Stomach smooth muscle (tissue), 2 donors: ENCODE data around the gene MILR1.
"Not testable (repeated sequence)": the region's sequence is repeated elsewhere in the genome, so short reads cannot be mapped to it uniquely, and the experiment has no call there.

Experiments used
- H3K27ac ChIP-seq: one replicate; pipeline ENCODE4 v1.7.0; 2013; ENCODE audit warnings: mild to moderate bottlenecking, low read length, inconsistent platforms
- H3K27me3 ChIP-seq, 2 donors: one replicate each; pipeline ENCODE4 v1.7.0; 2013; ENCODE audit warnings: low read length in 2 of 2; ENCODE audit not compliant: insufficient read depth in 2 of 2, control insufficient read depth in 1 of 2
- H3K36me3 ChIP-seq, 2 donors: one replicate each; pipeline ENCODE4 v1.7.0; 2013; ENCODE audit warnings: low read length in 2 of 2; ENCODE audit not compliant: control insufficient read depth in 2 of 2, insufficient read depth in 2 of 2
- H3K4me1 ChIP-seq: one replicate; pipeline ENCODE4 v1.7.0; 2013; ENCODE audit warnings: low read length; ENCODE audit not compliant: control insufficient read depth, insufficient read depth
- H3K4me3 ChIP-seq, 2 donors: one replicate each; pipeline ENCODE4 v1.7.0; 2013; ENCODE audit warnings: low read length in 2 of 2
- H3K9ac ChIP-seq, 2 donors: one replicate each; pipeline ENCODE4 v1.7.0; 2013; ENCODE audit warnings: low read length in 2 of 2, mild to moderate bottlenecking in 1 of 2
- H3K9me3 ChIP-seq, 2 donors: one replicate each; pipeline ENCODE4 v1.7.0; 2013; ENCODE audit warnings: low read length in 2 of 2; ENCODE audit not compliant: control insufficient read depth in 2 of 2
- donor health status: healthy.
- donor health status: Pancreatic carcinoma.

Gene MILR1

GRCh38 chr17:64495300-64495699, 46.4 kb downstream of the MILR1 start:
- peak overlapping the region in 1 of 2 donors; percentile 3 for H3K4me3 ChIP-seq

GRCh38 chr17:64496348-64496785, 47.5 kb downstream of the MILR1 start:
- H3K4me3 ChIP-seq: peak overlapping the region; percentile 88

More at GRCh38 chr17:64495300-64495699, 46.4 kb downstream of the MILR1 start:
- H3K27ac ChIP-seq, H3K9me3 ChIP-seq, H3K27me3 ChIP-seq, H3K9ac ChIP-seq: not testable (repeated sequence)
- Histone ChIP-seq H3K36me3 (peaks cover 22% of the 10 kb centered on the region in 2 donors), H3K4me1 (peaks cover 16% of the 10 kb centered on the region)

GRCh38 chr17:64496786-64497564, 48.1 kb downstream of the MILR1 start, which contains the start of gene POLG2:
Gene POLG2, minus strand, starts transcription at chr17:64497054. Its CDS starts 86 bp downstream, at chr17:64496968.
- H3K27me3 ChIP-seq: no peaks in the 10 kb centered on the region
- peaks cover 32 to 35% of the 10 kb centered on the region in 2 donors for H3K36me3 ChIP-seq
- H3K27ac ChIP-seq: peak within 1 kb of the TSS; percentile 71
- H3K9me3 ChIP-seq: no peaks in the 10 kb centered on the region
- H3K4me3 ChIP-seq: peak within 1 kb of the TSS; percentile 88
- peaks cover 21% of the 10 kb centered on the region for H3K4me1 ChIP-seq
- H3K9ac ChIP-seq: peak within 1 kb of the TSS; percentile 63 to 86

More at GRCh38 chr17:64496348-64496785, 47.5 kb downstream of the MILR1 start:
- Histone ChIP-seq H3K9me3 (no peaks in the 10 kb centered on the region), H3K27ac (peak overlapping the region; percentile 71), H3K36me3 (peaks cover 27 to 29% of the 10 kb centered on the region in 2 donors), H3K9ac (peak overlapping the region; percentile 63 to 75), H3K4me1 (peaks cover 17% of the 10 kb centered on the region), H3K27me3 (no peaks in the 10 kb centered on the region)

- Histone ChIP-seq H3K27me3 (no peaks in the 10 kb centered on the region), H3K9ac (peak overlapping the region; percentile 46 to 86), H3K9me3 (no peaks in the 10 kb centered on the region), H3K4me3 (peak overlapping the region; percentile 88), H3K4me1 (peaks cover 24% of the 10 kb centered on the region), H3K36me3 (peaks cover 38 to 41% of the 10 kb centered on the region in 2 donors), H3K27ac (peak overlapping the region; percentile 71)
These were observed 48.7 kb downstream of the MILR1 start for GRCh38 chr17:64497565-64498035.

GRCh38 chr17:64498308-64499203, 49.6 kb downstream of the MILR1 start:
- peaks cover 30% of the 10 kb centered on the region for H3K4me1 ChIP-seq
- H3K27ac ChIP-seq: no peak overlapping the region
- H3K9me3 ChIP-seq: no peaks in the 10 kb centered on the region
- no peaks in the 10 kb centered on the region for H3K27me3 ChIP-seq
- H3K4me3 ChIP-seq: no peak overlapping the region
- no peak overlapping the region for H3K9ac ChIP-seq
- H3K36me3 ChIP-seq: peaks cover 45 to 51% of the 10 kb centered on the region in 2 donors

- Histone ChIP-seq H3K4me1 (peaks cover 39% of the 10 kb centered on the region), H3K36me3 (peaks cover 51 to 64% of the 10 kb centered on the region in 2 donors), H3K27ac (no peak overlapping the region)
These were observed 51.0 kb downstream of the MILR1 start for GRCh38 chr17:64499805-64500486.

GRCh38 chr17:64500487-64500859, 51.6 kb downstream of the MILR1 start:
- Histone ChIP-seq H3K9ac (no peak overlapping the region), H3K27ac (no peak overlapping the region), H3K36me3 (peaks cover 51 to 67% of the 10 kb centered on the region in 2 donors), H3K9me3 (no peaks in the 10 kb centered on the region), H3K4me3 (no peak overlapping the region), H3K27me3 (no peaks in the 10 kb centered on the region), H3K4me1 (peaks cover 39% of the 10 kb centered on the region)

More at GRCh38 chr17:64499805-64500486, 51.0 kb downstream of the MILR1 start:
- H3K9me3 ChIP-seq: no peaks in the 10 kb centered on the region
- H3K4me3 ChIP-seq: no peak overlapping the region
- H3K27me3 ChIP-seq: no peaks in the 10 kb centered on the region
- no peak overlapping the region for H3K9ac ChIP-seq

GRCh38 chr17:64500862-64501765, 52.2 kb downstream of the MILR1 start:
- Histone ChIP-seq H3K4me3 (no peak overlapping the region), H3K27ac (no peak overlapping the region), H3K4me1 (peaks cover 35% of the 10 kb centered on the region), H3K27me3 (no peaks in the 10 kb centered on the region), H3K9me3 (no peaks in the 10 kb centered on the region), H3K9ac (no peak overlapping the region), H3K36me3 (peaks cover 51 to 67% of the 10 kb centered on the region in 2 donors)

GRCh38 chr17:64502021-64502420, 53.1 kb downstream of the MILR1 start:
- no peak overlapping the region for H3K9ac ChIP-seq
- peaks cover 51 to 67% of the 10 kb centered on the region in 2 donors for H3K36me3 ChIP-seq
- no peak overlapping the region for H3K4me3 ChIP-seq
- peaks cover 34% of the 10 kb centered on the region for H3K4me1 ChIP-seq
- H3K27ac ChIP-seq: no peak overlapping the region
- no peaks in the 10 kb centered on the region for H3K9me3 ChIP-seq
- no peaks in the 10 kb centered on the region for H3K27me3 ChIP-seq
